Hepatocyte (in vitro differentiated cells): ENCODE results near the gene QRFP.

ENCODE experiments used
- CTCF ChIP-seq: fragments of 200-600 bp; sonication (generic); IDR thresholded peaks from 2 replicates; pipeline ENCODE4 v1.5.1; 2016; ENCODE audit warnings: antibody characterized with exemption, mild to moderate bottlenecking; ENCODE audit not compliant: poor library complexity
- EZH2phosphoT487 ChIP-seq: fragments of 200-600 bp; sonication (generic); IDR thresholded peaks from one replicate; pipeline ENCODE4 v1.6.1; 2018; ENCODE audit warnings: antibody characterized with exemption, mild to moderate bottlenecking, low read depth, moderate library complexity; ENCODE audit not compliant: unreplicated experiment, severe bottlenecking

- TF ChIP-seq CTCF (no peak), EZH2phosphoT487 (no peak)
Measured at GRCh38 chr9:130894546-130894945, 2.1 kb downstream of the QRFP start.
